Erythroblast (primary cell): ENCODE data around the gene DUOX1.

ENCODE experiments used
- GATA1 ChIP-seq: IDR thresholded peaks from 2 replicates; pipeline ENCODE4 v1.6.1; 2011; ENCODE audit warnings: low read depth, mild to moderate bottlenecking, control low read depth, low read length, moderate library complexity
- POLR2A ChIP-seq: IDR thresholded peaks from 2 replicates; pipeline ENCODE4 v1.6.1; 2011; ENCODE audit warnings: mild to moderate bottlenecking, low read length

- TF ChIP-seq POLR2A, result no peak
- no peak for TF ChIP-seq GATA1
These were observed 35.5 kb upstream of the DUOX1 start for GRCh38 chr15:45094358-45094730.
